Neural cell (in vitro differentiated cells): ENCODE measurements around the gene RARS1. TPM values are rescaled to one million over a fixed set of nuclear protein-coding genes. Genes with fewer than 3 reads are reported as not detected.

ENCODE experiments used
- H2AFZ ChIP-seq: fragments of 200-600, 300-800 bp; sonication (generic), shearing (Covaris generic); 2 replicates; pipeline ENCODE4 v1.6.0; 2014; ENCODE audit warnings: low read depth, mild to moderate bottlenecking, antibody characterized with exemption, low read length, moderate library complexity
- H3F3A ChIP-seq: fragments of 200-600 bp; shearing (Covaris generic); 2 replicates; pipeline ENCODE4 v1.6.1; 2016; ENCODE audit warnings: mild to moderate bottlenecking, moderate library complexity, mixed read lengths, antibody characterized with exemption, low read length; ENCODE audit not compliant: insufficient read depth, poor library complexity, severe bottlenecking
- H3K27ac ChIP-seq: fragments of 200-600, 300-800 bp; sonication (generic), shearing (Covaris generic); 2 replicates; pipeline ENCODE4 v1.5.1; 2014; ENCODE audit warnings: mild to moderate bottlenecking, low read length, moderate library complexity
- H3K27me3 ChIP-seq: fragments of 300-800, 200-600 bp; sonication (generic), shearing (Covaris generic); 2 replicates; pipeline ENCODE4 v1.6.0; 2014; ENCODE audit warnings: mild to moderate bottlenecking, low read depth, low read length, moderate library complexity; ENCODE audit not compliant: insufficient read depth
- H3K36me3 ChIP-seq: fragments of 300-800, 200-600 bp; sonication (generic), shearing (Covaris generic); 2 replicates; pipeline ENCODE4 v1.5.1; 2014; ENCODE audit warnings: mild to moderate bottlenecking, antibody characterized with exemption, low read length, moderate library complexity; ENCODE audit not compliant: insufficient read depth
- H3K4me2 ChIP-seq: fragments of 300-800, 200-600 bp; sonication (generic), shearing (Covaris generic); 2 replicates; pipeline ENCODE4 v1.6.0; 2014; ENCODE audit warnings: mild to moderate bottlenecking, low read length
- H3K4me3 ChIP-seq: fragments of 300-800, 200-600 bp; sonication (generic), shearing (Covaris generic); 2 replicates; pipeline ENCODE4 v1.5.1; 2014; ENCODE audit warnings: mild to moderate bottlenecking, low read length, moderate library complexity
- H3K79me2 ChIP-seq: fragments of 200-600 bp; shearing (Covaris generic); replicated peaks from 2 replicates; pipeline ENCODE4 v1.6.0; 2014; ENCODE audit warnings: mild to moderate bottlenecking, low read length, moderate library complexity; ENCODE audit not compliant: insufficient read depth
- H3K9ac ChIP-seq: fragments of 300-800, 200-600 bp; sonication (generic), shearing (Covaris generic); 2 replicates; pipeline ENCODE4 v1.6.1; 2016; ENCODE audit warnings: mild to moderate bottlenecking, low read length, mixed read lengths
- H3K9me2 ChIP-seq: fragments of 200-600 bp; shearing (Covaris generic); 2 replicates; pipeline ENCODE4 v1.6.1; 2016; ENCODE audit warnings: mild to moderate bottlenecking, low read length, mixed read lengths; ENCODE audit not compliant: insufficient read depth
- H3K9me3 ChIP-seq: fragments of 200-600, 300-800 bp; sonication (generic), shearing (Covaris generic); 2 replicates; pipeline ENCODE4 v1.6.1; 2016; ENCODE audit warnings: mild to moderate bottlenecking, mixed run types, low read length, moderate library complexity, mixed read lengths
- H4K20me1 ChIP-seq: fragments of 200-600 bp; shearing (Covaris generic); 2 replicates; pipeline ENCODE4 v1.6.1; 2016; ENCODE audit warnings: mild to moderate bottlenecking, mixed run types; ENCODE audit not compliant: insufficient read depth
- EP300 ChIP-seq: fragments of 450-650 bp; conservative IDR thresholded peaks from 2 replicates; pipeline ENCODE4 v1.6.1; 2014; ENCODE audit warnings: antibody characterized with exemption, mild to moderate bottlenecking, moderate library complexity; ENCODE audit not compliant: poor library complexity, severe bottlenecking
- EZH2 ChIP-seq: fragments of 200-600, 300-800 bp; shearing (Covaris generic), sonication (generic); IDR thresholded peaks from 2 replicates; pipeline ENCODE4 v1.6.1; 2014; ENCODE audit warnings: antibody characterized with exemption, low read length, borderline replicate concordance, mild to moderate bottlenecking; ENCODE audit not compliant: insufficient read depth, poor library complexity, severe bottlenecking
- MXI1 ChIP-seq: fragments of 450-650 bp; conservative IDR thresholded peaks from 2 replicates; pipeline ENCODE4 v1.6.1; 2014; ENCODE audit warnings: antibody characterized with exemption, mild to moderate bottlenecking; ENCODE audit not compliant: poor library complexity, severe bottlenecking
- POLR2AphosphoS5 ChIP-seq: IDR thresholded peaks from 2 replicates; pipeline ENCODE4 v1.6.1; 2012
- RAD21 ChIP-seq: fragments of 450-650 bp; conservative IDR thresholded peaks from 2 replicates; pipeline ENCODE4 v1.6.1; 2014; ENCODE audit warnings: antibody characterized with exemption, mild to moderate bottlenecking, moderate library complexity
- REST ChIP-seq: IDR thresholded peaks from 2 replicates; pipeline ENCODE4 v1.6.1; 2012; ENCODE audit warnings: borderline replicate concordance
- SMC3 ChIP-seq: fragments of 450-650 bp; conservative IDR thresholded peaks from 2 replicates; pipeline ENCODE4 v1.6.1; 2014; ENCODE audit warnings: antibody characterized with exemption, mild to moderate bottlenecking, moderate library complexity; ENCODE audit not compliant: poor library complexity
- TAF1 ChIP-seq: IDR thresholded peaks from 2 replicates; pipeline ENCODE4 v1.6.1; 2012; ENCODE audit warnings: low read depth
- polyA plus RNA-seq: library from polyadenylated mRNA; depleted of rRNA; stranded (reverse); fragments of >200 nt; gene quantifications from 2 replicates; pipeline ENCODE4 v1.2.3, GENCODE V29; 2014
- TF ChIP-seq, protein P1 (sequence below): fragments of 450-650 bp; IDR thresholded peaks from 2 replicates; pipeline ENCODE4 v1.5.1; 2014; ENCODE audit warnings: antibody characterized with exemption, mild to moderate bottlenecking, moderate library complexity; ENCODE audit not compliant: poor library complexity, severe bottlenecking

Gene RARS1
- polyA plus RNA-seq, 1 donor from 2014 or later, result 140 TPM

- Histone ChIP-seq H3F3A (no peaks in the 10 kb centered on the region), H3K27ac (no peak overlapping the region), H3K9me2 (no peaks in the 10 kb centered on the region), H3K9me3 (no peaks in the 10 kb centered on the region), H3K79me2 (no peaks in the 10 kb centered on the region), H3K4me2 (no peak overlapping the region), H3K9ac (no peak overlapping the region), H3K36me3 (no peaks in the 10 kb centered on the region), H3K4me3 (no peak overlapping the region), H2AFZ (no peak overlapping the region), H3K27me3 (no peaks in the 10 kb centered on the region), H4K20me1 (no peaks in the 10 kb centered on the region)
- TF ChIP-seq TAF1, result no peak
- TF ChIP-seq EP300, result no peak
- no peak for TF ChIP-seq MXI1
- no peak for TF ChIP-seq SMC3
- no peak for TF ChIP-seq POLR2AphosphoS5
- TF ChIP-seq RAD21, result no peak
- TF ChIP-seq EZH2, result no peak
- TF ChIP-seq, protein P1, sequence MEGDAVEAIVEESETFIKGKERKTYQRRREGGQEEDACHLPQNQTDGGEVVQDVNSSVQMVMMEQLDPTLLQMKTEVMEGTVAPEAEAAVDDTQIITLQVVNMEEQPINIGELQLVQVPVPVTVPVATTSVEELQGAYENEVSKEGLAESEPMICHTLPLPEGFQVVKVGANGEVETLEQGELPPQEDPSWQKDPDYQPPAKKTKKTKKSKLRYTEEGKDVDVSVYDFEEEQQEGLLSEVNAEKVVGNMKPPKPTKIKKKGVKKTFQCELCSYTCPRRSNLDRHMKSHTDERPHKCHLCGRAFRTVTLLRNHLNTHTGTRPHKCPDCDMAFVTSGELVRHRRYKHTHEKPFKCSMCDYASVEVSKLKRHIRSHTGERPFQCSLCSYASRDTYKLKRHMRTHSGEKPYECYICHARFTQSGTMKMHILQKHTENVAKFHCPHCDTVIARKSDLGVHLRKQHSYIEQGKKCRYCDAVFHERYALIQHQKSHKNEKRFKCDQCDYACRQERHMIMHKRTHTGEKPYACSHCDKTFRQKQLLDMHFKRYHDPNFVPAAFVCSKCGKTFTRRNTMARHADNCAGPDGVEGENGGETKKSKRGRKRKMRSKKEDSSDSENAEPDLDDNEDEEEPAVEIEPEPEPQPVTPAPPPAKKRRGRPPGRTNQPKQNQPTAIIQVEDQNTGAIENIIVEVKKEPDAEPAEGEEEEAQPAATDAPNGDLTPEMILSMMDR, result no peak
- TF ChIP-seq REST, result no peak
Measured at GRCh38 chr5:168464214-168464613, 22.1 kb upstream of the RARS1 start.

DNA sequence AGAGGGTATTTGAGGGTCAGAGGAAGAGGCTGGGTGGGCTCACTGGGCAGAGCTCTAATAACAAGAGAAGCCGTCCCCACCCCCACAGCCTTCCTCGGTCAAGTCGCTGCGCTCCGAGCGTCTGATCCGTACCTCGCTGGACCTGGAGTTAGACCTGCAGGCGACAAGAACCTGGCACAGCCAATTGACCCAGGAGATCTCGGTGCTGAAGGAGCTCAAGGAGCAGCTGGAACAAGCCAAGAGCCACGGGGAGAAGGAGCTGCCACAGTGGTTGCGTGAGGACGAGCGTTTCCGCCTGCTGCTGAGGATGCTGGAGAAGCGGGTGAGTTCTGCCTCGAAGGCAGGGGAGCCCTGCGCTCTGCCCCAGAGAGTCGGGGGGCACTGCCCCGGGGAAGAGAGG, 21.6 kb upstream of the RARS1 start:
- no peaks in the 10 kb centered on the region for H3K36me3 ChIP-seq
- TF ChIP-seq SMC3, result no peak
- no peak for TF ChIP-seq POLR2AphosphoS5

DNA sequence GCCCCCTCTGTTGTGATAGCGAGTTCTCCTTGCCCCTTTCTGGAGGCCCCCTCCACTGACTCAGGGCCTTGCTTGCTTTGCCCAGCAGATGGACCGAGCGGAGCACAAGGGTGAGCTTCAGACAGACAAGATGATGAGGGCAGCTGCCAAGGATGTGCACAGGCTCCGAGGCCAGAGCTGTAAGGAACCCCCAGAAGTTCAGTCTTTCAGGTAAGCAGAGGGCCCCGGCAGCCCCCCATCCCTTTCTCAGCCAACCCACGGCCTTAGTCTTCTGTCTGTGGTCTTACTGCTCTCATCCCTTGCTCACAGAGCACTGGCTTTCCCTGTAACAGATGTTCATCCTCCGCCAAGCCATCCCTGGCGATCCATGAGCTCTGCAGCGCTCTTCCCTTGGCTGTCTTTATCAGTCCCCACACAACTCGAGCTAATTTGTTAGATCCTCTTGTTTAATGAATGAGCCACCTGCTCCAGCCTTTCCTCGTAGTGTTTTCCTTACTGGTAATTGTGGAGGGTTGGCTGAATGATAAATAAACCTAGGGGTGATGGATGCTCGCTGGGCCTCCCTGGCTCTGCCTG, 18.4 kb upstream of the RARS1 start:
- no peak overlapping the region for H3K4me3 ChIP-seq
- TF ChIP-seq TAF1 (no peak), EP300 (no peak), POLR2AphosphoS5 (no peak), RAD21 (no peak), SMC3 (no peak), MXI1 (no peak), EZH2 (no peak)
- TF ChIP-seq, protein P1, result no peak
- H3K79me2 ChIP-seq, result no peaks in the 10 kb centered on the region
- no peaks in the 10 kb centered on the region for H3K9me3 ChIP-seq
- H3K4me2 ChIP-seq, result no peak overlapping the region
- H3F3A ChIP-seq, result no peaks in the 10 kb centered on the region
- H2AFZ ChIP-seq, result no peak overlapping the region
- H3K27me3 ChIP-seq, result no peaks in the 10 kb centered on the region
- H3K9me2 ChIP-seq, result no peaks in the 10 kb centered on the region
- no peak overlapping the region for H3K27ac ChIP-seq
- no peaks in the 10 kb centered on the region for H3K36me3 ChIP-seq
- H4K20me1 ChIP-seq, result no peaks in the 10 kb centered on the region
- no peak overlapping the region for H3K9ac ChIP-seq

More for the DNA sequence above, 21.6 kb upstream of the RARS1 start:
- H3K9me3 ChIP-seq, result no peaks in the 10 kb centered on the region
- no peaks in the 10 kb centered on the region for H3F3A ChIP-seq
- no peak overlapping the region for H3K4me2 ChIP-seq
- no peak overlapping the region for H2AFZ ChIP-seq
- no peaks in the 10 kb centered on the region for H3K79me2 ChIP-seq
- no peaks in the 10 kb centered on the region for H3K9me2 ChIP-seq
- H3K27ac ChIP-seq, result no peak overlapping the region
- H4K20me1 ChIP-seq, result no peaks in the 10 kb centered on the region
- H3K27me3 ChIP-seq, result no peaks in the 10 kb centered on the region
- H3K9ac ChIP-seq, result no peak overlapping the region
- H3K4me3 ChIP-seq, result no peak overlapping the region
